ENCODE results near the gene MCRIP1.

DNA sequence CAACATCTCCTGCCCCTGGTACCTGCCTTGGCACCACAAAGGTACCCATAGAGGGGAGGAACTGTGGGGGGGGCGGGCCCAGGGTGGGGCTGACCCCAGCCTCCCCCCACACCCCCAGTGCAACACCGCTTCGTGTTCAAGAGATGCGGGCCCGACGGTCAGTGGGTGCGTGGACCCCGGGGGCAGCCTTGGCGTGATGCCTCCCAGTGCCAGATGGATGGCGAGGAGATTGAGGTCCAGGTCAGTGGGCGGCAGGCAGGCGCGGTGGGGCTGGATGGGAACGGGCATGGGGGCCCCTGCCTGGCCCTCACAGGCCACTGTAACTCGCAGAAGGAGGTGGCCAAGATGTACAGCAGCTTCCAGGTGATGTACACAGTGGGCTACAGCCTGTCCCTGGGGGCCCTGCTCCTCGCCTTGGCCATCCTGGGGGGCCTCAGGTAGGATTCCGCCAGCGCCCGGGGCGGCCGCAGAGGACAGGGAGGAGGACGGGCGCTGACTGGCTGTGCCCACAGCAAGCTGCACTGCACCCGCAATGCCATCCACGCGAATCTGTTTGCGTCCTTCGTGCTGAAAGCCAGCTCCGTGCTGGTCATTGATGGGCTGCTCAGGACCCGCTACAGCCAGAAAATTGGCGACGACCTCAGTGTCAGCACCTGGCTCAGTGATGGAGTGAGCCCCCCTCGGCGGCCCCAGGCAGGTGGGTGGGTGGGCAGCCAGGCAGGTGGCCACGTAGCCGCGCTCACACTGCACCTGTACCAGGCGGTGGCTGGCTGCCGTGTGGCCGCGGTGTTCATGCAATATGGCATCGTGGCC lies 22.0 kb downstream of the MCRIP1 start:
- TF ChIP-seq, protein P1, sequence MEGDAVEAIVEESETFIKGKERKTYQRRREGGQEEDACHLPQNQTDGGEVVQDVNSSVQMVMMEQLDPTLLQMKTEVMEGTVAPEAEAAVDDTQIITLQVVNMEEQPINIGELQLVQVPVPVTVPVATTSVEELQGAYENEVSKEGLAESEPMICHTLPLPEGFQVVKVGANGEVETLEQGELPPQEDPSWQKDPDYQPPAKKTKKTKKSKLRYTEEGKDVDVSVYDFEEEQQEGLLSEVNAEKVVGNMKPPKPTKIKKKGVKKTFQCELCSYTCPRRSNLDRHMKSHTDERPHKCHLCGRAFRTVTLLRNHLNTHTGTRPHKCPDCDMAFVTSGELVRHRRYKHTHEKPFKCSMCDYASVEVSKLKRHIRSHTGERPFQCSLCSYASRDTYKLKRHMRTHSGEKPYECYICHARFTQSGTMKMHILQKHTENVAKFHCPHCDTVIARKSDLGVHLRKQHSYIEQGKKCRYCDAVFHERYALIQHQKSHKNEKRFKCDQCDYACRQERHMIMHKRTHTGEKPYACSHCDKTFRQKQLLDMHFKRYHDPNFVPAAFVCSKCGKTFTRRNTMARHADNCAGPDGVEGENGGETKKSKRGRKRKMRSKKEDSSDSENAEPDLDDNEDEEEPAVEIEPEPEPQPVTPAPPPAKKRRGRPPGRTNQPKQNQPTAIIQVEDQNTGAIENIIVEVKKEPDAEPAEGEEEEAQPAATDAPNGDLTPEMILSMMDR (IDR thresholded peaks at IDR 0.05): no peak
- no peak for TF ChIP-seq POLR2A (IDR thresholded peaks at IDR 0.05)

All from heart left ventricle (tissue), 13 donors.